ENCODE results near the gene ELOVL1. TPM values are rescaled to one million over a fixed set of nuclear protein-coding genes. Genes with fewer than 3 reads are reported as not detected.
A peak's percentile ranks its signal among the peaks of the same experiment; 100 is the strongest.
"Not testable (repeated sequence)": the region's sequence is repeated elsewhere in the genome, so short reads cannot be mapped to it uniquely, and the experiment has no call there.

ELOVL1 gene
- total and polyA plus RNA-seq, 9 donors, result 25.4 to 51.1 (median 39.2) TPM

- H3K4me3 ChIP-seq (ENCODE audit: low read length), result no peak overlapping the region
- H3K9me3 ChIP-seq (replicated peaks; ENCODE audit: control insufficient read depth, low read depth, low read length), result no peaks in the 10 kb centered on the region
- H3K27ac ChIP-seq (ENCODE audit: low read length), result no peak overlapping the region
- WGBS (ENCODE audit: insufficient coverage), result 94% methylated on average over 4 of the region's 6 CpGs
- H3K4me1 ChIP-seq (ENCODE audit: control insufficient read depth, insufficient read depth, low read length), result no peaks in the 10 kb centered on the region
- no peak for DNase-seq
- H3K36me3 ChIP-seq (ENCODE audit: control insufficient read depth, insufficient read depth, low read length), result peaks cover 53% of the 10 kb centered on the region
- H3K27me3 ChIP-seq (ENCODE audit: control insufficient read depth, insufficient read depth, low read length), result no peaks in the 10 kb centered on the region
These were observed 34.5 kb upstream of the ELOVL1 start for GRCh38 chr1:43402089-43402865.

- not testable (repeated sequence) for DNase-seq; H3K4me1 ChIP-seq (ENCODE audit: control insufficient read depth, insufficient read depth, low read length); H3K27ac ChIP-seq (ENCODE audit: low read length); H3K4me3 ChIP-seq (ENCODE audit: low read length); H3K27me3 ChIP-seq (ENCODE audit: control insufficient read depth, insufficient read depth, low read length); H3K9me3 ChIP-seq (replicated peaks; ENCODE audit: control insufficient read depth, low read depth, low read length)
- WGBS (ENCODE audit: insufficient coverage), result 100% methylated on average over 7 of the region's 9 CpGs
- H3K36me3 ChIP-seq (ENCODE audit: control insufficient read depth, insufficient read depth, low read length), result peaks cover 41% of the 10 kb centered on the region
These were observed 32.6 kb upstream of the ELOVL1 start for GRCh38 chr1:43400441-43400840.

GRCh38 chr1:43398227-43398626 lies 30.4 kb upstream of the ELOVL1 start:
- DNase-seq, result no peak
- H3K27ac ChIP-seq (ENCODE audit: low read length), result no peak overlapping the region
- peaks cover 23% of the 10 kb centered on the region for H3K36me3 ChIP-seq (ENCODE audit: control insufficient read depth, insufficient read depth, low read length)
- H3K4me3 ChIP-seq (ENCODE audit: low read length), result no peak overlapping the region
- no peaks in the 10 kb centered on the region for H3K9me3 ChIP-seq (replicated peaks; ENCODE audit: control insufficient read depth, low read depth, low read length)
- WGBS (ENCODE audit: insufficient coverage), result 93% methylated on average over 2 of the region's 3 CpGs
- no peaks in the 10 kb centered on the region for H3K4me1 ChIP-seq (ENCODE audit: control insufficient read depth, insufficient read depth, low read length)
- no peaks in the 10 kb centered on the region for H3K27me3 ChIP-seq (ENCODE audit: control insufficient read depth, insufficient read depth, low read length)

- Histone ChIP-seq H3K27ac (ENCODE audit: low read length) (no peak overlapping the region), H3K36me3 (ENCODE audit: control insufficient read depth, insufficient read depth, low read length) (peaks cover 11% of the 10 kb centered on the region), H3K9me3 (replicated peaks; ENCODE audit: control insufficient read depth, low read depth, low read length) (no peaks in the 10 kb centered on the region), H3K4me1 (ENCODE audit: control insufficient read depth, insufficient read depth, low read length) (no peaks in the 10 kb centered on the region), H3K27me3 (ENCODE audit: control insufficient read depth, insufficient read depth, low read length) (no peaks in the 10 kb centered on the region), H3K4me3 (ENCODE audit: low read length) (no peak overlapping the region)
- WGBS (ENCODE audit: insufficient coverage), result no CpG with 5 or more reads among the region's 1 CpG
- DNase-seq, result no peak
These were observed 28.2 kb upstream of the ELOVL1 start for GRCh38 chr1:43396059-43396458.

GRCh38 chr1:43395523-43395922 lies 27.7 kb upstream of the ELOVL1 start:
- Histone ChIP-seq H3K27me3 (ENCODE audit: control insufficient read depth, insufficient read depth, low read length) (no peaks in the 10 kb centered on the region), H3K36me3 (ENCODE audit: control insufficient read depth, insufficient read depth, low read length) (peaks cover 8% of the 10 kb centered on the region), H3K9me3 (replicated peaks; ENCODE audit: control insufficient read depth, low read depth, low read length) (no peaks in the 10 kb centered on the region), H3K4me3 (ENCODE audit: low read length) (no peak overlapping the region), H3K4me1 (ENCODE audit: control insufficient read depth, insufficient read depth, low read length) (peaks cover 5% of the 10 kb centered on the region), H3K27ac (ENCODE audit: low read length) (no peak overlapping the region)
- no peak for DNase-seq
- 95% methylated on average over 2 of the region's 4 CpGs for WGBS (ENCODE audit: insufficient coverage)

GRCh38 chr1:43392702-43393101 lies 24.9 kb upstream of the ELOVL1 start:
- H3K27me3 ChIP-seq (ENCODE audit: control insufficient read depth, insufficient read depth, low read length), result no peaks in the 10 kb centered on the region
- 62% methylated on average over 2 of the region's 3 CpGs for WGBS (ENCODE audit: insufficient coverage)
- H3K4me1 ChIP-seq (ENCODE audit: control insufficient read depth, insufficient read depth, low read length), result peaks cover 17% of the 10 kb centered on the region
- no peaks in the 10 kb centered on the region for H3K9me3 ChIP-seq (replicated peaks; ENCODE audit: control insufficient read depth, low read depth, low read length)
- H3K27ac ChIP-seq (ENCODE audit: low read length), result no peak overlapping the region
- no peak overlapping the region for H3K4me3 ChIP-seq (ENCODE audit: low read length)
- DNase-seq, result no peak
- peaks cover 10% of the 10 kb centered on the region for H3K36me3 ChIP-seq (ENCODE audit: control insufficient read depth, insufficient read depth, low read length)

GRCh38 chr1:43389326-43390313 lies 21.8 kb upstream of the ELOVL1 start, which contains the start of the genes MED8 and SZT2:
MED8 (minus strand) TSS chr1:43389800; CDS start chr1:43389764, 36 bp downstream.
SZT2 (plus strand) TSS chr1:43389899; CDS start chr1:43389969, 70 bp downstream.
- no peaks in the 10 kb centered on the region for H3K27me3 ChIP-seq (ENCODE audit: control insufficient read depth, insufficient read depth, low read length)
- peaks cover 17% of the 10 kb centered on the region for H3K4me1 ChIP-seq (ENCODE audit: control insufficient read depth, insufficient read depth, low read length)
- peak; percentile 98 for DNase-seq
- peak within 1 kb of the TSS; percentile 94 for H3K27ac ChIP-seq (ENCODE audit: low read length)
- H3K9me3 ChIP-seq (replicated peaks; ENCODE audit: control insufficient read depth, low read depth, low read length), result no peaks in the 10 kb centered on the region
- peaks cover 33% of the 10 kb centered on the region for H3K36me3 ChIP-seq (ENCODE audit: control insufficient read depth, insufficient read depth, low read length)
- peak within 1 kb of the TSS; percentile 84 for H3K4me3 ChIP-seq (ENCODE audit: low read length)
- WGBS (ENCODE audit: insufficient coverage), result under 1% methylated on average over 65 of the region's 65 CpGs

- 35% methylated on average over 3 of the region's 3 CpGs for whole genome bisulfite sequencing (ENCODE audit: insufficient coverage)
- Histone ChIP-seq H3K9me3 (replicated peaks; ENCODE audit: control insufficient read depth, low read depth, low read length) (no peaks in the 10 kb centered on the region), H3K27me3 (ENCODE audit: control insufficient read depth, insufficient read depth, low read length) (no peaks in the 10 kb centered on the region), H3K27ac (ENCODE audit: low read length) (no peak overlapping the region), H3K4me3 (ENCODE audit: low read length) (peak overlapping the region; percentile 84), H3K4me1 (ENCODE audit: control insufficient read depth, insufficient read depth, low read length) (peaks cover 17% of the 10 kb centered on the region), H3K36me3 (ENCODE audit: control insufficient read depth, insufficient read depth, low read length) (peaks cover 43% of the 10 kb centered on the region)
- DNase-seq, result no peak
These were observed 20.8 kb upstream of the ELOVL1 start for GRCh38 chr1:43388613-43389012.

GRCh38 chr1:43387976-43388599 lies 20.3 kb upstream of the ELOVL1 start:
- Histone ChIP-seq H3K4me1 (ENCODE audit: control insufficient read depth, insufficient read depth, low read length) (peaks cover 17% of the 10 kb centered on the region), H3K27me3 (ENCODE audit: control insufficient read depth, insufficient read depth, low read length) (no peaks in the 10 kb centered on the region), H3K27ac (ENCODE audit: low read length) (no peak overlapping the region), H3K36me3 (ENCODE audit: control insufficient read depth, insufficient read depth, low read length) (peaks cover 48% of the 10 kb centered on the region), H3K9me3 (replicated peaks; ENCODE audit: control insufficient read depth, low read depth, low read length) (no peaks in the 10 kb centered on the region), H3K4me3 (ENCODE audit: low read length) (no peak overlapping the region)
- DNase-seq, result no peak
- WGBS (ENCODE audit: insufficient coverage), result no CpG with 5 or more reads among the region's 4 CpGs
